ENCODE measurements around the gene DTNB. TPM values are rescaled to one million over a fixed set of nuclear protein-coding genes. Genes with fewer than 3 reads are reported as not detected.

The DTNB gene
- polyA plus RNA-seq, 1 experiment = 12.5 TPM

- no peaks in the 10 kb centered on the region for H3K27me3 ChIP-seq (ENCODE audit: control insufficient read depth, insufficient read depth, low read length)
- no peak for TF ChIP-seq CTCF (IDR thresholded peaks at IDR 0.05; ENCODE audit: low read depth, low read length)
- H3K27ac ChIP-seq (ENCODE audit: low read depth, low read length) = no peak overlapping the region
- CTCF ChIA-PET = no interaction called here
- H3K4me3 ChIP-seq (ENCODE audit: low read depth, low read length) = no peak overlapping the region
- no peak for DNase-seq (ENCODE audit: low read depth, low spot score)
- H3K9me3 ChIP-seq (ENCODE audit: control insufficient read depth, insufficient read depth, low read length) = peaks cover 23% of the 10 kb centered on the region
- POLR2A ChIA-PET = no interaction called here
Measured at GRCh38 chr2:25532521-25532920, 140.9 kb downstream of the DTNB start.

- CTCF ChIA-PET = interaction anchor here (1.0 kb wide), 1 partner anchor 167 kb away, joined by 4 read pairs; no protein-coding TSS in a partner anchor
- H3K27ac ChIP-seq (ENCODE audit: low read depth, low read length) = no peak overlapping the region
- no peak overlapping the region for H3K4me3 ChIP-seq (ENCODE audit: low read depth, low read length)
- no peaks in the 10 kb centered on the region for H3K9me3 ChIP-seq (ENCODE audit: control insufficient read depth, insufficient read depth, low read length)
- POLR2A ChIA-PET = no interaction called here
- no peak for DNase-seq (ENCODE audit: low read depth, low spot score)
- TF ChIP-seq CTCF (IDR thresholded peaks at IDR 0.05; ENCODE audit: low read depth, low read length) = no peak
- no peaks in the 10 kb centered on the region for H3K27me3 ChIP-seq (ENCODE audit: control insufficient read depth, insufficient read depth, low read length)
Measured at GRCh38 chr2:25529034-25529433, 144.3 kb downstream of the DTNB start.

- no peak for TF ChIP-seq CTCF (IDR thresholded peaks at IDR 0.05; ENCODE audit: low read depth, low read length)
- ChIA-PET POLR2A (no interaction called here), CTCF (interaction anchor here (1.0 to 2.0 kb wide), 2 partner anchors 166 kb away, joined by 4 to 7 read pairs; no protein-coding TSS in a partner anchor)
- DNase-seq (ENCODE audit: low read depth, low spot score) = no peak
- Histone ChIP-seq H3K9me3 (ENCODE audit: control insufficient read depth, insufficient read depth, low read length) (no peaks in the 10 kb centered on the region), H3K27ac (ENCODE audit: low read depth, low read length) (no peak overlapping the region), H3K27me3 (ENCODE audit: control insufficient read depth, insufficient read depth, low read length) (no peaks in the 10 kb centered on the region), H3K4me3 (ENCODE audit: low read depth, low read length) (no peak overlapping the region)
Measured at GRCh38 chr2:25528173-25528572, 145.2 kb downstream of the DTNB start.

- CTCF ChIA-PET = no interaction called here
- Histone ChIP-seq H3K27me3 (ENCODE audit: control insufficient read depth, insufficient read depth, low read length) (no peaks in the 10 kb centered on the region), H3K9me3 (ENCODE audit: control insufficient read depth, insufficient read depth, low read length) (no peaks in the 10 kb centered on the region), H3K27ac (ENCODE audit: low read depth, low read length) (no peak overlapping the region), H3K4me3 (ENCODE audit: low read depth, low read length) (no peak overlapping the region)
- POLR2A ChIA-PET = no interaction called here
- no peak for TF ChIP-seq CTCF (IDR thresholded peaks at IDR 0.05; ENCODE audit: low read depth, low read length)
- no peak for DNase-seq (ENCODE audit: low read depth, low spot score)
Measured at GRCh38 chr2:25524507-25524906, 148.9 kb downstream of the DTNB start.

- no peaks in the 10 kb centered on the region for H3K27me3 ChIP-seq (ENCODE audit: control insufficient read depth, insufficient read depth, low read length)
- H3K4me3 ChIP-seq (ENCODE audit: low read depth, low read length) = no peak overlapping the region
- no peak for DNase-seq (ENCODE audit: low read depth, low spot score)
- TF ChIP-seq CTCF (IDR thresholded peaks at IDR 0.05; ENCODE audit: low read depth, low read length) = no peak
- POLR2A ChIA-PET = no interaction called here
- CTCF ChIA-PET = interaction anchor here (0.7 to 1.2 kb wide), 2 partner anchors 161 to 179 kb away, joined by 5 to 8 read pairs; no protein-coding TSS in a partner anchor
- no peaks in the 10 kb centered on the region for H3K9me3 ChIP-seq (ENCODE audit: control insufficient read depth, insufficient read depth, low read length)
- no peak overlapping the region for H3K27ac ChIP-seq (ENCODE audit: low read depth, low read length)
Measured at GRCh38 chr2:25523060-25523459, 150.3 kb downstream of the DTNB start.

Data from AG04450 (cell line).